Neural cell (in vitro differentiated cells): Measurements from ENCODE around the gene KNOP1. TPM values are rescaled to one million over a fixed set of nuclear protein-coding genes. Genes with fewer than 3 reads are reported as not detected.

Experiments used
- H2AFZ ChIP-seq: fragments of 200-600, 300-800 bp; sonication (generic), shearing (Covaris generic); 2 replicates; pipeline ENCODE4 v1.6.0; 2014; ENCODE audit warnings: low read depth, mild to moderate bottlenecking, antibody characterized with exemption, low read length, moderate library complexity
- H3F3A ChIP-seq: fragments of 200-600 bp; shearing (Covaris generic); 2 replicates; pipeline ENCODE4 v1.6.1; 2016; ENCODE audit warnings: mild to moderate bottlenecking, moderate library complexity, mixed read lengths, antibody characterized with exemption, low read length; ENCODE audit not compliant: insufficient read depth, poor library complexity, severe bottlenecking
- H3K27ac ChIP-seq: fragments of 200-600, 300-800 bp; sonication (generic), shearing (Covaris generic); 2 replicates; pipeline ENCODE4 v1.5.1; 2014; ENCODE audit warnings: mild to moderate bottlenecking, low read length, moderate library complexity
- H3K27me3 ChIP-seq: fragments of 300-800, 200-600 bp; sonication (generic), shearing (Covaris generic); 2 replicates; pipeline ENCODE4 v1.6.0; 2014; ENCODE audit warnings: mild to moderate bottlenecking, low read depth, low read length, moderate library complexity; ENCODE audit not compliant: insufficient read depth
- H3K36me3 ChIP-seq: fragments of 300-800, 200-600 bp; sonication (generic), shearing (Covaris generic); 2 replicates; pipeline ENCODE4 v1.5.1; 2014; ENCODE audit warnings: mild to moderate bottlenecking, antibody characterized with exemption, low read length, moderate library complexity; ENCODE audit not compliant: insufficient read depth
- H3K4me2 ChIP-seq: fragments of 300-800, 200-600 bp; sonication (generic), shearing (Covaris generic); 2 replicates; pipeline ENCODE4 v1.6.0; 2014; ENCODE audit warnings: mild to moderate bottlenecking, low read length
- H3K4me3 ChIP-seq: fragments of 300-800, 200-600 bp; sonication (generic), shearing (Covaris generic); 2 replicates; pipeline ENCODE4 v1.5.1; 2014; ENCODE audit warnings: mild to moderate bottlenecking, low read length, moderate library complexity
- H3K79me2 ChIP-seq: fragments of 200-600 bp; shearing (Covaris generic); replicated peaks from 2 replicates; pipeline ENCODE4 v1.6.0; 2014; ENCODE audit warnings: mild to moderate bottlenecking, low read length, moderate library complexity; ENCODE audit not compliant: insufficient read depth
- H3K9ac ChIP-seq: fragments of 300-800, 200-600 bp; sonication (generic), shearing (Covaris generic); 2 replicates; pipeline ENCODE4 v1.6.1; 2016; ENCODE audit warnings: mild to moderate bottlenecking, low read length, mixed read lengths
- H3K9me2 ChIP-seq: fragments of 200-600 bp; shearing (Covaris generic); 2 replicates; pipeline ENCODE4 v1.6.1; 2016; ENCODE audit warnings: mild to moderate bottlenecking, low read length, mixed read lengths; ENCODE audit not compliant: insufficient read depth
- H3K9me3 ChIP-seq: fragments of 200-600, 300-800 bp; sonication (generic), shearing (Covaris generic); 2 replicates; pipeline ENCODE4 v1.6.1; 2016; ENCODE audit warnings: mild to moderate bottlenecking, mixed run types, low read length, moderate library complexity, mixed read lengths
- H4K20me1 ChIP-seq: fragments of 200-600 bp; shearing (Covaris generic); 2 replicates; pipeline ENCODE4 v1.6.1; 2016; ENCODE audit warnings: mild to moderate bottlenecking, mixed run types; ENCODE audit not compliant: insufficient read depth
- CTCF ChIP-seq: fragments of 450-650 bp; IDR thresholded peaks from 2 replicates; pipeline ENCODE4 v1.5.1; 2014; ENCODE audit warnings: antibody characterized with exemption, mild to moderate bottlenecking, moderate library complexity; ENCODE audit not compliant: poor library complexity, severe bottlenecking
- EP300 ChIP-seq: fragments of 450-650 bp; conservative IDR thresholded peaks from 2 replicates; pipeline ENCODE4 v1.6.1; 2014; ENCODE audit warnings: antibody characterized with exemption, mild to moderate bottlenecking, moderate library complexity; ENCODE audit not compliant: poor library complexity, severe bottlenecking
- EZH2 ChIP-seq: fragments of 200-600, 300-800 bp; shearing (Covaris generic), sonication (generic); IDR thresholded peaks from 2 replicates; pipeline ENCODE4 v1.6.1; 2014; ENCODE audit warnings: antibody characterized with exemption, low read length, borderline replicate concordance, mild to moderate bottlenecking; ENCODE audit not compliant: insufficient read depth, poor library complexity, severe bottlenecking
- MXI1 ChIP-seq: fragments of 450-650 bp; conservative IDR thresholded peaks from 2 replicates; pipeline ENCODE4 v1.6.1; 2014; ENCODE audit warnings: antibody characterized with exemption, mild to moderate bottlenecking; ENCODE audit not compliant: poor library complexity, severe bottlenecking
- POLR2AphosphoS5 ChIP-seq: IDR thresholded peaks from 2 replicates; pipeline ENCODE4 v1.6.1; 2012
- RAD21 ChIP-seq: fragments of 450-650 bp; conservative IDR thresholded peaks from 2 replicates; pipeline ENCODE4 v1.6.1; 2014; ENCODE audit warnings: antibody characterized with exemption, mild to moderate bottlenecking, moderate library complexity
- SMC3 ChIP-seq: fragments of 450-650 bp; conservative IDR thresholded peaks from 2 replicates; pipeline ENCODE4 v1.6.1; 2014; ENCODE audit warnings: antibody characterized with exemption, mild to moderate bottlenecking, moderate library complexity; ENCODE audit not compliant: poor library complexity
- TAF1 ChIP-seq: IDR thresholded peaks from 2 replicates; pipeline ENCODE4 v1.6.1; 2012; ENCODE audit warnings: low read depth
- polyA plus RNA-seq: library from polyadenylated mRNA; depleted of rRNA; stranded (reverse); fragments of >200 nt; gene quantifications from 2 replicates; pipeline ENCODE4 v1.2.3, GENCODE V29; 2014
- TF ChIP-seq, protein P1 (sequence below): IDR thresholded peaks from 2 replicates; pipeline ENCODE4 v1.6.1; 2012; ENCODE audit warnings: borderline replicate concordance

The KNOP1 gene
- polyA plus RNA-seq, 1 donor from 2014 or later, result 40.1 TPM

DNA sequence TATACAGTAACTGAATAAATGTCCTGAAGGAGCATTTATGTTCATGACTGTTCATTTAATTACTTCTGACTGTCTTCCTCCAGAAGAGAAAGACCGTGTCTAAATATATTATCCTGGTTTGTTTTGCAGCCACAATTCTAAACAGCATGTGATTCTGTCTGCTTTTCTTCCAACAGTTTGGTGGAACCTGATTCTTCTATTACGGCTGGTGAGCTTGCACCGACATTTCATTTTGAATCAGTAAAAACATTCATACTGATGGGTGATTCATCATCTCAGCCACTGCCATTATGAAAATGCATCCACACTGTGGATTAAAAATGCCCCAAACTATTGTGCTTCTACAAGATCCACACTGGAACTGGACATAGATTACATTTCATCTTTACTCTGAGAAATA, 16.9 kb downstream of the KNOP1 start:
- Histone ChIP-seq H2AFZ (no peak overlapping the region), H3K79me2 (no peaks in the 10 kb centered on the region), H4K20me1 (no peaks in the 10 kb centered on the region), H3K36me3 (peaks cover 7% of the 10 kb centered on the region), H3K4me3 (no peak overlapping the region), H3K9ac (no peak overlapping the region), H3K27me3 (no peaks in the 10 kb centered on the region), H3K4me2 (no peak overlapping the region), H3K27ac (no peak overlapping the region), H3F3A (no peaks in the 10 kb centered on the region), H3K9me2 (no peaks in the 10 kb centered on the region), H3K9me3 (no peaks in the 10 kb centered on the region)
- TF ChIP-seq MXI1, result no peak
- no peak for TF ChIP-seq TAF1
- TF ChIP-seq SMC3, result no peak
- TF ChIP-seq, protein P1, sequence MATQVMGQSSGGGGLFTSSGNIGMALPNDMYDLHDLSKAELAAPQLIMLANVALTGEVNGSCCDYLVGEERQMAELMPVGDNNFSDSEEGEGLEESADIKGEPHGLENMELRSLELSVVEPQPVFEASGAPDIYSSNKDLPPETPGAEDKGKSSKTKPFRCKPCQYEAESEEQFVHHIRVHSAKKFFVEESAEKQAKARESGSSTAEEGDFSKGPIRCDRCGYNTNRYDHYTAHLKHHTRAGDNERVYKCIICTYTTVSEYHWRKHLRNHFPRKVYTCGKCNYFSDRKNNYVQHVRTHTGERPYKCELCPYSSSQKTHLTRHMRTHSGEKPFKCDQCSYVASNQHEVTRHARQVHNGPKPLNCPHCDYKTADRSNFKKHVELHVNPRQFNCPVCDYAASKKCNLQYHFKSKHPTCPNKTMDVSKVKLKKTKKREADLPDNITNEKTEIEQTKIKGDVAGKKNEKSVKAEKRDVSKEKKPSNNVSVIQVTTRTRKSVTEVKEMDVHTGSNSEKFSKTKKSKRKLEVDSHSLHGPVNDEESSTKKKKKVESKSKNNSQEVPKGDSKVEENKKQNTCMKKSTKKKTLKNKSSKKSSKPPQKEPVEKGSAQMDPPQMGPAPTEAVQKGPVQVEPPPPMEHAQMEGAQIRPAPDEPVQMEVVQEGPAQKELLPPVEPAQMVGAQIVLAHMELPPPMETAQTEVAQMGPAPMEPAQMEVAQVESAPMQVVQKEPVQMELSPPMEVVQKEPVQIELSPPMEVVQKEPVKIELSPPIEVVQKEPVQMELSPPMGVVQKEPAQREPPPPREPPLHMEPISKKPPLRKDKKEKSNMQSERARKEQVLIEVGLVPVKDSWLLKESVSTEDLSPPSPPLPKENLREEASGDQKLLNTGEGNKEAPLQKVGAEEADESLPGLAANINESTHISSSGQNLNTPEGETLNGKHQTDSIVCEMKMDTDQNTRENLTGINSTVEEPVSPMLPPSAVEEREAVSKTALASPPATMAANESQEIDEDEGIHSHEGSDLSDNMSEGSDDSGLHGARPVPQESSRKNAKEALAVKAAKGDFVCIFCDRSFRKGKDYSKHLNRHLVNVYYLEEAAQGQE, result no peak
- no peak for TF ChIP-seq POLR2AphosphoS5
- no peak for TF ChIP-seq CTCF
- no peak for TF ChIP-seq EP300
- TF ChIP-seq EZH2, result no peak
- no peak for TF ChIP-seq RAD21

DNA sequence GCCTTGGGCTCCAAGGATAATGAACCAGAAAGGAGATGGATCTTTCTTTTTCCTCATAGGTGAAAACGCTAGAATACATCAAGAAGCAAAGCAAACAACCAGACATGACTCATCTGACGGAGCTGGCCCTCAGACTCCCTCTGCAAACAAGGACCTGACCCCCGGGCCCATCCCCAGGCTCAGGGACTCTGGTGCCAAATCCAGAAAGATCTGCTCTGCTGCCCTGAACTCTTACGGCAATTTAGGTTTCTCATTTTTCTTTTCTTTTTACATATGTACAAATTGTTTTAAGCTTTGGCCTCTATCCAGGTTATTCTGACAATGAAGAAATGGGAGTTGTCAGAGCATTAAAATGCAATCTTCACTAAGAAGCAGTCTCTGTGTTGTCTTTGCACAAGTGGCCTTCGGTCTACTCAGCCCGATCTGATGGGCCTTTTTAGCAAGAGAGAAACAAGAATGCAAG, 17.7 kb downstream of the KNOP1 start:
- no peaks in the 10 kb centered on the region for H3K9me2 ChIP-seq
- no peaks in the 10 kb centered on the region for H3K79me2 ChIP-seq
- peaks cover 7% of the 10 kb centered on the region for H3K36me3 ChIP-seq
- H2AFZ ChIP-seq, result no peak overlapping the region
- H3F3A ChIP-seq, result no peaks in the 10 kb centered on the region
- H3K4me2 ChIP-seq, result no peak overlapping the region
- no peaks in the 10 kb centered on the region for H3K9me3 ChIP-seq
- H3K27ac ChIP-seq, result no peak overlapping the region
- no peak overlapping the region for H3K4me3 ChIP-seq
- H3K27me3 ChIP-seq, result no peaks in the 10 kb centered on the region
- H4K20me1 ChIP-seq, result no peaks in the 10 kb centered on the region
- TF ChIP-seq MXI1 (no peak), CTCF (no peak), TAF1 (no peak), EZH2 (no peak), RAD21 (no peak), EP300 (no peak), POLR2AphosphoS5 (no peak), SMC3 (no peak)
- TF ChIP-seq, protein P1, result no peak
- H3K9ac ChIP-seq, result no peak overlapping the region
